HG03039 (cell line): Measurements from ENCODE around the gene SPRED1.
A peak's percentile ranks its signal among the peaks of the same experiment; 100 is the strongest.
"Not testable (repeated sequence)": the region's sequence is repeated elsewhere in the genome, so short reads cannot be mapped to it uniquely, and the experiment has no call there.

Source experiments
- ATAC-seq: cut with Tn5 transposase; IDR thresholded peaks from one replicate; pipeline ENCODE4 v1.9.1; 2021; ENCODE audit warnings: mild to moderate bottlenecking, moderate library complexity; ENCODE audit not compliant: unreplicated experiment

SPRED1 gene

GRCh38 chr15:38274135-38274534, 21.5 kb downstream of the SPRED1 start:
- no peak for ATAC-seq

- no peak for ATAC-seq
These were observed 23.3 kb downstream of the SPRED1 start for GRCh38 chr15:38275959-38276358.

GRCh38 chr15:38277281-38277680, 24.6 kb downstream of the SPRED1 start:
- not testable (repeated sequence) for ATAC-seq

GRCh38 chr15:38281031-38281430, 28.4 kb downstream of the SPRED1 start:
- no peak for ATAC-seq

- no peak for ATAC-seq
These were observed 30.4 kb downstream of the SPRED1 start for GRCh38 chr15:38283010-38283409.

- ATAC-seq, result no peak
These were observed 32.8 kb downstream of the SPRED1 start for GRCh38 chr15:38285456-38285855.

- ATAC-seq, result no peak
These were observed 41.5 kb downstream of the SPRED1 start for GRCh38 chr15:38294126-38294525.

GRCh38 chr15:38297623-38298388, 45.2 kb downstream of the SPRED1 start:
- peak; percentile 51 for ATAC-seq

GRCh38 chr15:38299216-38299615, 46.6 kb downstream of the SPRED1 start:
- ATAC-seq, result no peak

GRCh38 chr15:38300395-38300794, 47.8 kb downstream of the SPRED1 start:
- ATAC-seq, result no peak

- ATAC-seq, result no peak
These were observed 51.8 kb downstream of the SPRED1 start for GRCh38 chr15:38304481-38304880.

- ATAC-seq, result no peak
These were observed 54.6 kb downstream of the SPRED1 start for GRCh38 chr15:38307251-38307650.

- ATAC-seq, result no peak
These were observed 55.4 kb downstream of the SPRED1 start for GRCh38 chr15:38307861-38308641.

GRCh38 chr15:38308797-38309196, 56.2 kb downstream of the SPRED1 start:
- ATAC-seq, result no peak

GRCh38 chr15:38312190-38312589, 59.6 kb downstream of the SPRED1 start:
- no peak for ATAC-seq

- no peak for ATAC-seq
These were observed 63.7 kb downstream of the SPRED1 start for GRCh38 chr15:38316311-38316710.

GRCh38 chr15:38320181-38320580, 67.5 kb downstream of the SPRED1 start:
- no peak for ATAC-seq

GRCh38 chr15:38320866-38321265, 68.2 kb downstream of the SPRED1 start:
- no peak for ATAC-seq

- no peak for ATAC-seq
These were observed 71.3 kb downstream of the SPRED1 start for GRCh38 chr15:38323895-38324294.

GRCh38 chr15:38324939-38325647, 72.5 kb downstream of the SPRED1 start:
- ATAC-seq, result no peak

- no peak for ATAC-seq
These were observed 73.0 kb downstream of the SPRED1 start for GRCh38 chr15:38325648-38325990.

GRCh38 chr15:38332711-38333110, 80.1 kb downstream of the SPRED1 start:
- no peak for ATAC-seq
